Measurements from ENCODE around the gene ZNF558.
"Not testable (repeated sequence)": the region's sequence is repeated elsewhere in the genome, so short reads cannot be mapped to it uniquely, and the experiment has no call there.

The ZNF558 gene

GRCh38 chr19:8806661-8807060 is 25.4 kb downstream of the ZNF558 start:
- no peak for DNase-seq

- DNase-seq = no peak
Measured at GRCh38 chr19:8794823-8795222, 37.3 kb downstream of the ZNF558 start.

GRCh38 chr19:8773587-8773986 is 58.5 kb downstream of the ZNF558 start:
- not testable (repeated sequence) for DNase-seq

GRCh38 chr19:8769265-8769664 is 62.8 kb downstream of the ZNF558 start:
- not testable (repeated sequence) for DNase-seq

- not testable (repeated sequence) for DNase-seq
Measured at GRCh38 chr19:8767257-8767656, 64.8 kb downstream of the ZNF558 start.

Data from nucleus accumbens (tissue), 56 donors.